Neural cell (in vitro differentiated cells): ENCODE measurements around the gene UBASH3A. TPM values are rescaled to one million over a fixed set of nuclear protein-coding genes. Genes with fewer than 3 reads are reported as not detected.

Experiments
- H2AFZ ChIP-seq: fragments of 200-600, 300-800 bp; sonication (generic), shearing (Covaris generic); 2 replicates; pipeline ENCODE4 v1.6.0; 2014; ENCODE audit warnings: low read depth, mild to moderate bottlenecking, antibody characterized with exemption, low read length, moderate library complexity
- H3F3A ChIP-seq: fragments of 200-600 bp; shearing (Covaris generic); 2 replicates; pipeline ENCODE4 v1.6.1; 2016; ENCODE audit warnings: mild to moderate bottlenecking, moderate library complexity, mixed read lengths, antibody characterized with exemption, low read length; ENCODE audit not compliant: insufficient read depth, poor library complexity, severe bottlenecking
- H3K27ac ChIP-seq: fragments of 200-600, 300-800 bp; sonication (generic), shearing (Covaris generic); 2 replicates; pipeline ENCODE4 v1.5.1; 2014; ENCODE audit warnings: mild to moderate bottlenecking, low read length, moderate library complexity
- H3K27me3 ChIP-seq: fragments of 300-800, 200-600 bp; sonication (generic), shearing (Covaris generic); 2 replicates; pipeline ENCODE4 v1.6.0; 2014; ENCODE audit warnings: mild to moderate bottlenecking, low read depth, low read length, moderate library complexity; ENCODE audit not compliant: insufficient read depth
- H3K36me3 ChIP-seq: fragments of 300-800, 200-600 bp; sonication (generic), shearing (Covaris generic); 2 replicates; pipeline ENCODE4 v1.5.1; 2014; ENCODE audit warnings: mild to moderate bottlenecking, antibody characterized with exemption, low read length, moderate library complexity; ENCODE audit not compliant: insufficient read depth
- H3K4me2 ChIP-seq: fragments of 300-800, 200-600 bp; sonication (generic), shearing (Covaris generic); 2 replicates; pipeline ENCODE4 v1.6.0; 2014; ENCODE audit warnings: mild to moderate bottlenecking, low read length
- H3K4me3 ChIP-seq: fragments of 300-800, 200-600 bp; sonication (generic), shearing (Covaris generic); 2 replicates; pipeline ENCODE4 v1.5.1; 2014; ENCODE audit warnings: mild to moderate bottlenecking, low read length, moderate library complexity
- H3K79me2 ChIP-seq: fragments of 200-600 bp; shearing (Covaris generic); replicated peaks from 2 replicates; pipeline ENCODE4 v1.6.0; 2014; ENCODE audit warnings: mild to moderate bottlenecking, low read length, moderate library complexity; ENCODE audit not compliant: insufficient read depth
- H3K9ac ChIP-seq: fragments of 300-800, 200-600 bp; sonication (generic), shearing (Covaris generic); 2 replicates; pipeline ENCODE4 v1.6.1; 2016; ENCODE audit warnings: mild to moderate bottlenecking, low read length, mixed read lengths
- H3K9me2 ChIP-seq: fragments of 200-600 bp; shearing (Covaris generic); 2 replicates; pipeline ENCODE4 v1.6.1; 2016; ENCODE audit warnings: mild to moderate bottlenecking, low read length, mixed read lengths; ENCODE audit not compliant: insufficient read depth
- H3K9me3 ChIP-seq: fragments of 200-600, 300-800 bp; sonication (generic), shearing (Covaris generic); 2 replicates; pipeline ENCODE4 v1.6.1; 2016; ENCODE audit warnings: mild to moderate bottlenecking, mixed run types, low read length, moderate library complexity, mixed read lengths
- H4K20me1 ChIP-seq: fragments of 200-600 bp; shearing (Covaris generic); 2 replicates; pipeline ENCODE4 v1.6.1; 2016; ENCODE audit warnings: mild to moderate bottlenecking, mixed run types; ENCODE audit not compliant: insufficient read depth
- EP300 ChIP-seq: fragments of 450-650 bp; conservative IDR thresholded peaks from 2 replicates; pipeline ENCODE4 v1.6.1; 2014; ENCODE audit warnings: antibody characterized with exemption, mild to moderate bottlenecking, moderate library complexity; ENCODE audit not compliant: poor library complexity, severe bottlenecking
- EZH2 ChIP-seq: fragments of 200-600, 300-800 bp; shearing (Covaris generic), sonication (generic); IDR thresholded peaks from 2 replicates; pipeline ENCODE4 v1.6.1; 2014; ENCODE audit warnings: antibody characterized with exemption, low read length, borderline replicate concordance, mild to moderate bottlenecking; ENCODE audit not compliant: insufficient read depth, poor library complexity, severe bottlenecking
- MXI1 ChIP-seq: fragments of 450-650 bp; conservative IDR thresholded peaks from 2 replicates; pipeline ENCODE4 v1.6.1; 2014; ENCODE audit warnings: antibody characterized with exemption, mild to moderate bottlenecking; ENCODE audit not compliant: poor library complexity, severe bottlenecking
- POLR2AphosphoS5 ChIP-seq: IDR thresholded peaks from 2 replicates; pipeline ENCODE4 v1.6.1; 2012
- RAD21 ChIP-seq: fragments of 450-650 bp; conservative IDR thresholded peaks from 2 replicates; pipeline ENCODE4 v1.6.1; 2014; ENCODE audit warnings: antibody characterized with exemption, mild to moderate bottlenecking, moderate library complexity
- SMC3 ChIP-seq: fragments of 450-650 bp; conservative IDR thresholded peaks from 2 replicates; pipeline ENCODE4 v1.6.1; 2014; ENCODE audit warnings: antibody characterized with exemption, mild to moderate bottlenecking, moderate library complexity; ENCODE audit not compliant: poor library complexity
- TAF1 ChIP-seq: IDR thresholded peaks from 2 replicates; pipeline ENCODE4 v1.6.1; 2012; ENCODE audit warnings: low read depth
- polyA plus RNA-seq: library from polyadenylated mRNA; depleted of rRNA; stranded (reverse); fragments of >200 nt; gene quantifications from 2 replicates; pipeline ENCODE4 v1.2.3, GENCODE V29; 2014
- TF ChIP-seq, protein P1 (sequence below): fragments of 450-650 bp; IDR thresholded peaks from 2 replicates; pipeline ENCODE4 v1.5.1; 2014; ENCODE audit warnings: antibody characterized with exemption, mild to moderate bottlenecking, moderate library complexity; ENCODE audit not compliant: poor library complexity, severe bottlenecking
- TF ChIP-seq, protein P2 (sequence below): IDR thresholded peaks from 2 replicates; pipeline ENCODE4 v1.6.1; 2012; ENCODE audit warnings: borderline replicate concordance

The UBASH3A gene
- polyA plus RNA-seq, 1 donor from 2014 or later, result not detected

DNA sequence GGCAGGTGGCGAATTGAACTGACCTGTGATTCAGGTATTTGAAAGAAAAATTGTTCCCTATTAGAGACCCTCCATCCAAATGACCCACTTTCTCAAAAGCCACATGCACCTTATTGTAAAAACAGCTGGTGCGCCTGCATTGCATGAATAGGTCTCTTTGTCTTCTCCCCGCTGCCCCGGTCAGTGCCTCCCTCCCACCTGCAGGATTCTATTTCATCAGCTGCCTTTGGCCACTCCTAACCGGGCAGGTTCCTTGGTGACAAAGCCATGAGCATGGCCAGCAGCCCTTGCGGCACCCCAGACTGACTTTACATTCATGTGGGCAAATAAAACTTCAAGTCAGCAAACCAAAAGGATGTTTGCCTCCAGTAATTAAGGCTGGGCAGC, 14.3 kb upstream of the UBASH3A start:
- TF ChIP-seq SMC3 (no peak), POLR2AphosphoS5 (no peak), TAF1 (no peak), EZH2 (no peak), RAD21 (no peak), EP300 (no peak), MXI1 (no peak)
- TF ChIP-seq, protein P1, sequence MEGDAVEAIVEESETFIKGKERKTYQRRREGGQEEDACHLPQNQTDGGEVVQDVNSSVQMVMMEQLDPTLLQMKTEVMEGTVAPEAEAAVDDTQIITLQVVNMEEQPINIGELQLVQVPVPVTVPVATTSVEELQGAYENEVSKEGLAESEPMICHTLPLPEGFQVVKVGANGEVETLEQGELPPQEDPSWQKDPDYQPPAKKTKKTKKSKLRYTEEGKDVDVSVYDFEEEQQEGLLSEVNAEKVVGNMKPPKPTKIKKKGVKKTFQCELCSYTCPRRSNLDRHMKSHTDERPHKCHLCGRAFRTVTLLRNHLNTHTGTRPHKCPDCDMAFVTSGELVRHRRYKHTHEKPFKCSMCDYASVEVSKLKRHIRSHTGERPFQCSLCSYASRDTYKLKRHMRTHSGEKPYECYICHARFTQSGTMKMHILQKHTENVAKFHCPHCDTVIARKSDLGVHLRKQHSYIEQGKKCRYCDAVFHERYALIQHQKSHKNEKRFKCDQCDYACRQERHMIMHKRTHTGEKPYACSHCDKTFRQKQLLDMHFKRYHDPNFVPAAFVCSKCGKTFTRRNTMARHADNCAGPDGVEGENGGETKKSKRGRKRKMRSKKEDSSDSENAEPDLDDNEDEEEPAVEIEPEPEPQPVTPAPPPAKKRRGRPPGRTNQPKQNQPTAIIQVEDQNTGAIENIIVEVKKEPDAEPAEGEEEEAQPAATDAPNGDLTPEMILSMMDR, result no peak
- TF ChIP-seq, protein P2, sequence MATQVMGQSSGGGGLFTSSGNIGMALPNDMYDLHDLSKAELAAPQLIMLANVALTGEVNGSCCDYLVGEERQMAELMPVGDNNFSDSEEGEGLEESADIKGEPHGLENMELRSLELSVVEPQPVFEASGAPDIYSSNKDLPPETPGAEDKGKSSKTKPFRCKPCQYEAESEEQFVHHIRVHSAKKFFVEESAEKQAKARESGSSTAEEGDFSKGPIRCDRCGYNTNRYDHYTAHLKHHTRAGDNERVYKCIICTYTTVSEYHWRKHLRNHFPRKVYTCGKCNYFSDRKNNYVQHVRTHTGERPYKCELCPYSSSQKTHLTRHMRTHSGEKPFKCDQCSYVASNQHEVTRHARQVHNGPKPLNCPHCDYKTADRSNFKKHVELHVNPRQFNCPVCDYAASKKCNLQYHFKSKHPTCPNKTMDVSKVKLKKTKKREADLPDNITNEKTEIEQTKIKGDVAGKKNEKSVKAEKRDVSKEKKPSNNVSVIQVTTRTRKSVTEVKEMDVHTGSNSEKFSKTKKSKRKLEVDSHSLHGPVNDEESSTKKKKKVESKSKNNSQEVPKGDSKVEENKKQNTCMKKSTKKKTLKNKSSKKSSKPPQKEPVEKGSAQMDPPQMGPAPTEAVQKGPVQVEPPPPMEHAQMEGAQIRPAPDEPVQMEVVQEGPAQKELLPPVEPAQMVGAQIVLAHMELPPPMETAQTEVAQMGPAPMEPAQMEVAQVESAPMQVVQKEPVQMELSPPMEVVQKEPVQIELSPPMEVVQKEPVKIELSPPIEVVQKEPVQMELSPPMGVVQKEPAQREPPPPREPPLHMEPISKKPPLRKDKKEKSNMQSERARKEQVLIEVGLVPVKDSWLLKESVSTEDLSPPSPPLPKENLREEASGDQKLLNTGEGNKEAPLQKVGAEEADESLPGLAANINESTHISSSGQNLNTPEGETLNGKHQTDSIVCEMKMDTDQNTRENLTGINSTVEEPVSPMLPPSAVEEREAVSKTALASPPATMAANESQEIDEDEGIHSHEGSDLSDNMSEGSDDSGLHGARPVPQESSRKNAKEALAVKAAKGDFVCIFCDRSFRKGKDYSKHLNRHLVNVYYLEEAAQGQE, result no peak
- no peaks in the 10 kb centered on the region for H3K79me2 ChIP-seq
- H4K20me1 ChIP-seq, result no peaks in the 10 kb centered on the region
- no peak overlapping the region for H3K9ac ChIP-seq
- H3K9me3 ChIP-seq, result no peaks in the 10 kb centered on the region
- H3K27me3 ChIP-seq, result no peaks in the 10 kb centered on the region
- no peak overlapping the region for H2AFZ ChIP-seq
- no peaks in the 10 kb centered on the region for H3F3A ChIP-seq
- no peaks in the 10 kb centered on the region for H3K36me3 ChIP-seq
- H3K9me2 ChIP-seq, result no peaks in the 10 kb centered on the region
- no peak overlapping the region for H3K4me3 ChIP-seq
- H3K4me2 ChIP-seq, result no peak overlapping the region
- no peak overlapping the region for H3K27ac ChIP-seq

DNA sequence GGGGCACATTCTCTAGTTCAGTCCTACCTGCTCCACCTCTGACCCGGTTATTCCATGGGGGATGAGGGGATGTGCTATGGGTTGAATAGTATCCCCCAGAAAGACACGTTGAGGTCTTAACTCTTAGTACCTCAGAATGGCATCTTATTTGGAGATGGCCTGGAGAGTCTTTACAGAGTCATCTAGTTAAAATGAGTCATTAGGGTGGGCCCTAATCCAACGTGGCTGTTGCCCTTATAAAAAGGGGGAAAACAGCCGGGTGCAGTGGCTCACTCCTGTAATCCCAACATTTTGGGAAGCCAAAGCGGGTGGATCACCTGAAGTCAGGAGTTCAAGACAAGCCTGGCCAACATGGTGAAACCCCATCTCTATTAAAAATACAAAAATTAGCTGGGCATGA, 13.5 kb upstream of the UBASH3A start:
- TF ChIP-seq MXI1 (no peak), RAD21 (no peak), SMC3 (no peak), POLR2AphosphoS5 (no peak), EP300 (no peak), TAF1 (no peak), EZH2 (no peak)
- TF ChIP-seq, protein P2, result no peak
- TF ChIP-seq, protein P1, result no peak
- H3K36me3 ChIP-seq, result no peaks in the 10 kb centered on the region
- no peaks in the 10 kb centered on the region for H3K27me3 ChIP-seq
- H3K9ac ChIP-seq, result no peak overlapping the region
- no peak overlapping the region for H2AFZ ChIP-seq
- H3K9me2 ChIP-seq, result no peaks in the 10 kb centered on the region
- no peaks in the 10 kb centered on the region for H3K9me3 ChIP-seq
- H3K4me3 ChIP-seq, result no peak overlapping the region
- H3K27ac ChIP-seq, result no peak overlapping the region
- H3K79me2 ChIP-seq, result no peaks in the 10 kb centered on the region
- H3F3A ChIP-seq, result no peaks in the 10 kb centered on the region
- H3K4me2 ChIP-seq, result no peak overlapping the region
- no peaks in the 10 kb centered on the region for H4K20me1 ChIP-seq
